ENCODE measurements around the gene GKN1. TPM values are rescaled to one million over a fixed set of nuclear protein-coding genes. Genes with fewer than 3 reads are reported as not detected.

GKN1 gene
- total RNA-seq, 2 experiments from 2014 or later: not detected

- Mint-ChIP-seq H3K4me3 (no peak overlapping the region), H3K4me1 (ENCODE audit: low read depth) (no peaks in the 10 kb centered on the region), H3K9me3 (no peaks in the 10 kb centered on the region), H3K36me3 (ENCODE audit: low read depth) (no peaks in the 10 kb centered on the region), H3K27ac (no peak overlapping the region), H3K27me3 (peaks cover 17% of the 10 kb centered on the region)
- TF ChIP-seq CTCF (IDR thresholded peaks at IDR 0.05): no peak
- ATAC-seq (ENCODE audit: poor library complexity) (no peak), DNase-seq (no peak)
- intact Hi-C loops (cut with DNase I, micrococcal nuclease): no loop called here
- no peak overlapping the region for H3K27ac ChIP-seq (ENCODE audit: low read depth in 1 of 2, low read length in 2 of 2)
- H3K36me3 ChIP-seq (ENCODE audit: insufficient read depth, low read length): no peaks in the 10 kb centered on the region
- ChIA-PET CTCF (no interaction called here), POLR2A (no interaction called here)
- H3K4me3 ChIP-seq (ENCODE audit: low read length): no peak overlapping the region
- H3K27me3 ChIP-seq (ENCODE audit: control insufficient read depth in 1 of 2, insufficient read depth in 2 of 2, low read length in 2 of 2): peaks cover 0 to 4% of the 10 kb centered on the region in 2 experiments
- no peaks in the 10 kb centered on the region for H3K4me1 ChIP-seq (ENCODE audit: insufficient read depth, low read length)
- H3K9me3 ChIP-seq (ENCODE audit: control insufficient read depth in 1 of 2, insufficient read depth in 1 of 2, low read length in 2 of 2): no peaks in the 10 kb centered on the region
Measured at GRCh38 chr2:68961380-68961779, 13.1 kb upstream of the GKN1 start.

GRCh38 chr2:68964282-68964681 lies 10.2 kb upstream of the GKN1 start:
- ATAC-seq (ENCODE audit: poor library complexity): no peak
- H3K9me3 ChIP-seq (ENCODE audit: control insufficient read depth in 1 of 2, insufficient read depth in 1 of 2, low read length in 2 of 2): no peaks in the 10 kb centered on the region
- H3K27ac ChIP-seq (ENCODE audit: low read depth in 1 of 2, low read length in 2 of 2): no peak overlapping the region
- intact Hi-C loops (cut with DNase I, micrococcal nuclease): no loop called here
- Mint-ChIP-seq H3K9me3 (no peaks in the 10 kb centered on the region), H3K4me3 (no peak overlapping the region), H3K36me3 (ENCODE audit: low read depth) (no peaks in the 10 kb centered on the region), H3K27ac (no peak overlapping the region), H3K4me1 (ENCODE audit: low read depth) (no peaks in the 10 kb centered on the region), H3K27me3 (peaks cover 12% of the 10 kb centered on the region)
- H3K4me3 ChIP-seq (ENCODE audit: low read length): no peak overlapping the region
- POLR2A ChIA-PET: no interaction called here
- H3K4me1 ChIP-seq (ENCODE audit: insufficient read depth, low read length): no peaks in the 10 kb centered on the region
- CTCF ChIA-PET: no interaction called here
- DNase-seq: no peak
- H3K27me3 ChIP-seq (ENCODE audit: control insufficient read depth in 1 of 2, insufficient read depth in 2 of 2, low read length in 2 of 2): peaks cover 0 to 4% of the 10 kb centered on the region in 2 experiments
- no peak for TF ChIP-seq CTCF (IDR thresholded peaks at IDR 0.05)
- no peaks in the 10 kb centered on the region for H3K36me3 ChIP-seq (ENCODE audit: insufficient read depth, low read length)

- ATAC-seq (ENCODE audit: poor library complexity): no peak
- H3K36me3 Mint-ChIP-seq (ENCODE audit: low read depth): no peaks in the 10 kb centered on the region
- intact Hi-C loops (cut with DNase I, micrococcal nuclease): no loop called here
- no peak overlapping the region for H3K4me3 Mint-ChIP-seq
- Histone ChIP-seq H3K9me3 (ENCODE audit: control insufficient read depth in 1 of 2, insufficient read depth in 1 of 2, low read length in 2 of 2) (no peaks in the 10 kb centered on the region), H3K36me3 (ENCODE audit: insufficient read depth, low read length) (no peaks in the 10 kb centered on the region), H3K27ac (ENCODE audit: low read depth in 1 of 2, low read length in 2 of 2) (no peak overlapping the region), H3K4me1 (ENCODE audit: insufficient read depth, low read length) (no peaks in the 10 kb centered on the region), H3K4me3 (ENCODE audit: low read length) (no peak overlapping the region), H3K27me3 (ENCODE audit: control insufficient read depth in 1 of 2, insufficient read depth in 2 of 2, low read length in 2 of 2) (no peaks in the 10 kb centered on the region)
- POLR2A ChIA-PET: no interaction called here
- H3K9me3 Mint-ChIP-seq: no peaks in the 10 kb centered on the region
- no peaks in the 10 kb centered on the region for H3K4me1 Mint-ChIP-seq (ENCODE audit: low read depth)
- TF ChIP-seq CTCF (IDR thresholded peaks at IDR 0.05): no peak
- H3K27me3 Mint-ChIP-seq: peaks cover 4% of the 10 kb centered on the region
- no peak overlapping the region for H3K27ac Mint-ChIP-seq
- CTCF ChIA-PET: no interaction called here
- no peak for DNase-seq
Measured at GRCh38 chr2:68968221-68968620, 6.2 kb upstream of the GKN1 start.

Data from CD4-positive, alpha-beta T cell (primary cell).